ENCODE results near the gene CCDC178. TPM values are rescaled to one million over a fixed set of nuclear protein-coding genes. Genes with fewer than 3 reads are reported as not detected.

Gene CCDC178
- total and polyA plus RNA-seq, 2 donors (not counting 3 experiments of a cell fraction or from before 2014, with no cell fraction given), result 0.80 to 1.6 TPM

DNA sequence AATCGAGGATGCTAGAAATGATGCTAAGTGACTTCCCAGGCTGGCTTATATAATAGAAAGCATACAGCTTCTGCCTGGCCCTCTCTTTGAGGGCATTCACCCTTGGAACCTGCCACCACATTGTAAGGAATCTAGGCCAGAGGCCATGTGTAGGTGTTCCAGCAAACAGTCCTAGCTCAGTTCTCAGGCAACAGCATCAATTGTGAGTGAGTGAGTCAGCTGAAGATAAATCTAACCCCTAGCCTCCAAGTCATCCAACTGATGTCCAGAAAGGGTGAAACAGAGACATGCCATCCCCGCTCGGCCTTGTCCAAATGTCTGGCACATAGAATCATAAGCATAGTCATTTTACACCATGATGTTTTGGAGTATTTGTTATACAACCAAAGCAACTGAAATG is 343.4 kb downstream of the CCDC178 start:
- H3K27ac ChIP-seq (ENCODE audit: insufficient read depth, low read depth, low read length), result no peak overlapping the region
- H3K36me3 ChIP-seq (ENCODE audit: control insufficient read depth in 2 of 2, extremely low read depth in 1 of 2, insufficient read depth in 2 of 2, low read length in 2 of 2), result no peaks in the 10 kb centered on the region
- no TSS peak for BruUV-seq (replicated peaks)
- no peak overlapping the region for H3K4me3 ChIP-seq (replicated peaks in 1 of 3; ENCODE audit: insufficient read depth in 1 of 3, low read depth in 1 of 3, low read length in 3 of 3)
- dilution Hi-C loops (cut with MboI; ENCODE audit: extremely low pct_ligation_motif_present, low sequenced_read_pairs) (no loop called here), intact Hi-C loops (cut with micrococcal nuclease) (no loop called here)
- H3K27me3 ChIP-seq (ENCODE audit: control insufficient read depth in 2 of 2, insufficient read depth in 2 of 2, low read length in 2 of 2), result no peaks in the 10 kb centered on the region
- no peaks in the 10 kb centered on the region for H3K4me1 ChIP-seq (ENCODE audit: control insufficient read depth, extremely low read depth, insufficient read depth, low read length)
- no peak overlapping the region for H3K4me2 ChIP-seq (ENCODE audit: insufficient read depth, low read length)
- POLR2A ChIA-PET, result no interaction called here
- H2AFZ ChIP-seq (ENCODE audit: low read depth, low read length), result no peak overlapping the region
- no peaks in the 10 kb centered on the region for H3K9me1 ChIP-seq (replicated peaks; ENCODE audit: control insufficient read depth, extremely low read depth, insufficient read depth, low read length)
- TF ChIP-seq JUN (IDR thresholded peaks at IDR 0.05; ENCODE audit: borderline replicate concordance, insufficient read depth, insufficient read length, low read depth) (no peak), CTCF (IDR thresholded peaks at IDR 0.05; ENCODE audit: extremely low read depth in 1 of 2, insufficient read depth in 1 of 2, low read depth in 1 of 2, low read length in 2 of 2) (no peak), MAX (IDR thresholded peaks at IDR 0.05; ENCODE audit: insufficient read depth, insufficient read length) (no peak), POLR2A (IDR thresholded peaks at IDR 0.05; ENCODE audit: low read depth, low read length) (no peak), FOS (IDR thresholded peaks at IDR 0.05; ENCODE audit: borderline replicate concordance, insufficient read depth, low read length) (no peak), POLR2AphosphoS5 (IDR thresholded peaks at IDR 0.05; ENCODE audit: insufficient read depth, low read depth, low read length) (no peak), MYC (IDR thresholded peaks at IDR 0.05; ENCODE audit: low read depth, low read length) (no peak), EZH2 (IDR thresholded peaks at IDR 0.05; ENCODE audit: borderline replicate concordance, low read depth, low read length, severe bottlenecking) (no peak), GATA2 (IDR thresholded peaks at IDR 0.05; ENCODE audit: insufficient read depth, insufficient read length, low read depth, low read length) (no peak)
- CTCF ChIA-PET, result interaction anchor here (1.5 to 1.7 kb wide), 3 partner anchors 9 to 135 kb away, joined by 3 to 4 read pairs (median 4); no protein-coding TSS in a partner anchor
- no peak for DNase-seq (ENCODE audit: low read depth, low spot score)
- H3K79me2 ChIP-seq (ENCODE audit: control insufficient read depth, insufficient read depth, low read length), result no peaks in the 10 kb centered on the region
- no peak overlapping the region for H3K9ac ChIP-seq (replicated peaks; ENCODE audit: extremely low read depth, insufficient read depth, low read length)
- no peak for FAIRE-seq
- H3K9me3 ChIP-seq (replicated peaks; ENCODE audit: control insufficient read depth, insufficient read depth, low read length), result no peaks in the 10 kb centered on the region
- H4K20me1 ChIP-seq (replicated peaks; ENCODE audit: control insufficient read depth, extremely low read depth, insufficient read depth, low read length), result no peaks in the 10 kb centered on the region
